Neuronal stem cell (in vitro differentiated cells): Measurements from ENCODE around the gene RBPJL.

Experiments
- DNase-seq: peaks from one replicate; pipeline ENCODE4 v3.0.0-alpha.2; 2013; ENCODE audit warnings: low spot score
- H2AFZ ChIP-seq: one replicate; pipeline ENCODE4 v1.6.1; 2013; ENCODE audit warnings: mild to moderate bottlenecking, low read length, inconsistent platforms
- H2AK5ac ChIP-seq: 2 replicates; pipeline ENCODE4 v1.6.1; 2013; ENCODE audit warnings: low read depth, mild to moderate bottlenecking, inconsistent platforms, low read length, moderate library complexity, mixed read lengths
- H2BK120ac ChIP-seq: 2 replicates; pipeline ENCODE4 v1.6.1; 2013; ENCODE audit warnings: low read depth, mild to moderate bottlenecking, inconsistent platforms, low read length, moderate library complexity, mixed read lengths
- H2BK12ac ChIP-seq: one replicate; pipeline ENCODE4 v1.6.1; 2013; ENCODE audit warnings: low read length, inconsistent platforms
- H2BK15ac ChIP-seq: 2 replicates; pipeline ENCODE4 v1.6.1; 2013; ENCODE audit warnings: mild to moderate bottlenecking, low read length, inconsistent platforms, mixed read lengths
- H2BK5ac ChIP-seq: one replicate; pipeline ENCODE4 v1.6.1; 2013; ENCODE audit warnings: inconsistent platforms, mild to moderate bottlenecking, low read length, moderate library complexity
- H3K14ac ChIP-seq: one replicate; pipeline ENCODE4 v1.6.1; 2013; ENCODE audit warnings: low read length, inconsistent platforms
- H3K18ac ChIP-seq: 2 replicates; pipeline ENCODE4 v1.6.1; 2013; ENCODE audit warnings: low read length, inconsistent platforms
- H3K23ac ChIP-seq: 2 replicates; pipeline ENCODE4 v1.6.1; 2013; ENCODE audit warnings: low read depth, mild to moderate bottlenecking, mixed read lengths, low read length, inconsistent platforms; ENCODE audit not compliant: poor library complexity
- H3K27ac ChIP-seq: replicated peaks from 3 replicates; pipeline ENCODE4 v1.5.1; 2013; ENCODE audit warnings: low read length, inconsistent platforms
- H3K27me3 ChIP-seq, 3 experiments: 2 replicates each; pipeline ENCODE4 v1.6.1; 2013; ENCODE audit warnings: low read length in 3 of 3, mild to moderate bottlenecking in 2 of 3, inconsistent platforms in 1 of 3, low read depth in 1 of 3, mixed read lengths in 1 of 3, moderate library complexity in 1 of 3; ENCODE audit not compliant: control insufficient read depth in 3 of 3, insufficient read depth in 3 of 3
- H3K36me3 ChIP-seq, 2 donors: replicated peaks in 1 of 2; 2 replicates each; pipeline ENCODE4 v1.6.1; 2013; ENCODE audit warnings: low read length in 2 of 2; ENCODE audit not compliant: control insufficient read depth in 2 of 2, insufficient read depth in 2 of 2
- H3K4ac ChIP-seq: 2 replicates; pipeline ENCODE4 v1.6.1; 2013; ENCODE audit warnings: inconsistent platforms, mild to moderate bottlenecking, low read length, moderate library complexity
- H3K4me1 ChIP-seq, 2 donors: 1 replicate in 1 of 2; 2 replicates in 1 of 2; pipeline ENCODE4 v1.6.1; 2013; ENCODE audit warnings: low read length in 2 of 2, low read depth in 1 of 2; ENCODE audit not compliant: control insufficient read depth in 2 of 2, insufficient read depth in 1 of 2
- H3K4me2 ChIP-seq: one replicate; pipeline ENCODE4 v1.6.1; 2013; ENCODE audit warnings: mild to moderate bottlenecking, low read length, inconsistent platforms; ENCODE audit not compliant: insufficient read depth, poor library complexity, severe bottlenecking
- H3K4me3 ChIP-seq, 2 donors: 2 replicates each; pipeline ENCODE4 v1.5.1; 2013; ENCODE audit warnings: low read length in 2 of 2, mild to moderate bottlenecking in 2 of 2, inconsistent platforms in 1 of 2, moderate library complexity in 1 of 2
- H3K79me1 ChIP-seq: one replicate; pipeline ENCODE4 v1.6.1; 2013; ENCODE audit warnings: low read depth, mild to moderate bottlenecking, inconsistent platforms, low read length, moderate library complexity
- H3K9ac ChIP-seq: one replicate; pipeline ENCODE4 v1.6.1; 2013; ENCODE audit warnings: mild to moderate bottlenecking, low read depth, low read length, inconsistent platforms; ENCODE audit not compliant: poor library complexity
- H3K9me3 ChIP-seq, 2 donors: replicated peaks in 1 of 2; 2 replicates each; pipeline versions ENCODE3 to v1.6.1; 2013; ENCODE audit warnings: low read length in 2 of 2, mild to moderate bottlenecking in 2 of 2, inconsistent platforms in 1 of 2, low read depth in 1 of 2, mixed read lengths in 1 of 2, moderate library complexity in 1 of 2; ENCODE audit not compliant: control insufficient read depth in 2 of 2, insufficient read depth in 1 of 2
- H4K8ac ChIP-seq: one replicate; pipeline ENCODE4 v1.6.1; 2013; ENCODE audit warnings: low read depth, mild to moderate bottlenecking, inconsistent platforms, low read length, moderate library complexity
- H4K91ac ChIP-seq: one replicate; pipeline ENCODE4 v1.6.1; 2013; ENCODE audit warnings: low read length, low read depth, mild to moderate bottlenecking, inconsistent platforms; ENCODE audit not compliant: poor library complexity
- WGBS, 2 donors: extraction: QIAGEN DNeasy Blood & Tissue Kit; methylation state at CpG; one replicate each; pipeline ENCODE4 v1.1.7; 2013; ENCODE audit warnings: missing lambda C conversion rate in 2 of 2, mixed read lengths in 1 of 2; ENCODE audit not compliant: insufficient read length in 2 of 2, insufficient replicate concordance in 1 of 2; ENCODE audit errors: extremely low coverage in 2 of 2; 5-methylcytosine and 5-hydroxymethylcytosine counted together

The RBPJL gene

DNA sequence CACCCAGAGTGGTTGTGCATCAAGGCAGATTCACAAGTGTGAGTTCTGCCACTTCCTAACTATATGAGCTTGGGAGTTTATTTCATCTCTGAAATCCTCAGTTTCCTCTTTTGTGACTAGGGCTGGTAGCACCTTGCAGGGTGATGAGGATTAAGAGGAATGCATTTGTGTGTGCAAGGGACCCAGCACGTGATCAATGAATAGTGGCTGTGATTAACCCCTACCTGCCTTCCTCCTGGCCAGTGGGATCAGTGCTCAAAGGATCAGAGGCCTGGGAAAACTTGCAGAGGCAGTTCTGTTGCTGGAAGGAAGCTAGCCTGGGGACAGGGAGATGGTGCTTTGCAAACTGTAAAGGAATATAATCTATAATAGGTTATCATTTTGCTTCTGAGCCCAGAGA is 34.3 kb downstream of the RBPJL start:
- Histone ChIP-seq H3K14ac (no peak overlapping the region), H2BK15ac (no peak overlapping the region), H2BK12ac (no peak overlapping the region), H3K36me3 (no peaks in the 10 kb centered on the region), H3K9me3 (no peaks in the 10 kb centered on the region), H3K9ac (no peak overlapping the region), H2BK5ac (no peak overlapping the region), H2BK120ac (no peak overlapping the region), H3K4ac (no peak overlapping the region), H3K18ac (peak overlapping the region; percentile 40), H3K79me1 (no peaks in the 10 kb centered on the region), H4K8ac (no peak overlapping the region), H3K4me1 (peaks cover 41 to 43% of the 10 kb centered on the region in 2 donors), H3K27me3 (peaks cover 0 to 6% (median 0%) of the 10 kb centered on the region in 3 experiments), H2AK5ac (peak overlapping the region; percentile 20), H3K4me3 (no peak overlapping the region), H2AFZ (peak overlapping the region; percentile 10), H3K4me2 (peak overlapping the region; percentile 66), H4K91ac (no peak overlapping the region), H3K23ac (no peak overlapping the region), H3K27ac (peak overlapping the region; percentile 33)
- DNase-seq, result no peak
- no CpG with 5 or more reads among the region's 1 CpG for WGBS, 2 donors

DNA sequence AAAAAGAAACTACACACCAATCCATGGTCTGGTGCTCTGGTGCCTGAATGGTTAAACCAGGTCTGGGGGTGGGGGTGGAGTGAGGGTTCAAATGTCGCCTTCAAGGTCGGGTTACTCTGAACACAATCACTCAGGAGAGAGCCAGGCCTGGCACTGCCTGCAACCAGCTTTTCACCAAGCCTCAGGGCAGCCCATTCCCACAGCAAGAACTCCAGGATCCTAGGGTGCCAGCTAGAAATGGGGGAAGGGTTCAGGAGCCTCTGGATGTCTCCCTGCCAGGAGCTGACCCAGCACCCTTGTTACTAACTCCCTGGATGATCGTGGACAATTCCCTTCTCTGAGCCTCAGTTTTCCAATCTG is 34.9 kb downstream of the RBPJL start:
- H2BK120ac ChIP-seq, result no peak overlapping the region
- no peak overlapping the region for H3K23ac ChIP-seq
- peak overlapping the region; percentile 27 for H3K4me2 ChIP-seq
- peak overlapping the region in 1 of 2 donors; percentile 33 for H3K4me3 ChIP-seq
- H2BK12ac ChIP-seq, result no peak overlapping the region
- peaks cover 0 to 12% (median 0%) of the 10 kb centered on the region in 3 experiments for H3K27me3 ChIP-seq
- no peak overlapping the region for H4K91ac ChIP-seq
- peak overlapping the region; percentile 20 for H3K18ac ChIP-seq
- no peak for DNase-seq
- no peak overlapping the region for H2AK5ac ChIP-seq
- no peak overlapping the region for H3K9ac ChIP-seq
- H3K79me1 ChIP-seq, result no peaks in the 10 kb centered on the region
- no peak overlapping the region for H3K4ac ChIP-seq
- no peak overlapping the region for H4K8ac ChIP-seq
- no peak overlapping the region for H2BK5ac ChIP-seq
- no peak overlapping the region for H3K27ac ChIP-seq
- peaks cover 46 to 49% of the 10 kb centered on the region in 2 donors for H3K4me1 ChIP-seq
- WGBS, 2 donors, result no CpG with 5 or more reads among the region's 3 CpGs
- no peak overlapping the region for H3K14ac ChIP-seq
- H2BK15ac ChIP-seq, result no peak overlapping the region
- no peaks in the 10 kb centered on the region for H3K9me3 ChIP-seq
- no peaks in the 10 kb centered on the region for H3K36me3 ChIP-seq
- H2AFZ ChIP-seq, result peak overlapping the region; percentile 80

DNA sequence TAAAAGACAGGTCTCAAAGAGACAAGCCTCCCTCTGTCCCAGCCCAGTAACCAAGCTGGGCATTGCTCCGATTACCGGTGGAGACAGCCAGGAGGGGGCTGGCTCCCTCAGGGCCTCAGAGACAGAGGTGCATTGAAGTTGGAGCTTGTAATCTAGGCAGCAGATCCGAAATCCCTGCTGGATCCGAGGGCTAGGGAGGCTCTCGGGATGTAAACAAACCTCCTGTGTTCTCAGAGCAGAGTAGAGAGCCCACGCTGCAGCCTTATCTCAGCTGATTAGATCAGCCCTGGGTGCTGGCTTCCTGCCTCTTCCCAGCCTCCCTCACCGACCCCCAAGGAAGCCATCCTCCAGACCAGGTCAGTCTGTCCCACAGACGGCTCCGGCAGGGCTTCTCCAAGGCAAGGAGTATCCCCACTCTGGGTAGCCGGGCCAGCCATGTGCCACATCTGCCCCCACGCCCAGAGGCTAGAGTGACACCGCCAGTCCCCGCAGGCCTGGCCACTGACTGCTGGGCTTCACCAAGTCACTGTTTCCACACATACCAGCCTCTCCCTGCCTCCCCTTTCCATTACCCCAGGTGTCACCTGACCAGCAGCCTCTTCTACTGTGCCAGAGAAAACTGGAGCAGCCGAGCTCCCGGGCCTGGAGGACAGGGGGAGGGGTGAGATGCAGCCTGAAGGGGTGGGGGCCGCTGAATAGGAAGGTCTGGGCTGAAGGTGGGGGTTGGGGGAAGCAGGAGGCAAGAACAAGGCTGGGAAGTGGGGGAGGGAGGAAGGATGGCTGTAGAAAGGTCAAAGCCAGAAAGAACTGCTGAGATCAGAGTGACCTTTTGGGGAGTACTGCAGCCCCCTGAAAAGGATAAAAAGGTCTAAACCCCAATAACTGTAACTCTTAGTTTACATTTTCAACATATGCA is 35.6 kb downstream of the RBPJL start:
- Histone ChIP-seq H2AK5ac (no peak overlapping the region), H3K4ac (no peak overlapping the region), H2BK15ac (no peak overlapping the region), H4K91ac (no peak overlapping the region), H3K9ac (no peak overlapping the region), H3K4me2 (peak overlapping the region; percentile 27), H3K79me1 (no peaks in the 10 kb centered on the region), H4K8ac (no peak overlapping the region), H2AFZ (peak overlapping the region; percentile 80), H3K14ac (no peak overlapping the region), H3K36me3 (no peaks in the 10 kb centered on the region), H3K23ac (no peak overlapping the region), H2BK5ac (no peak overlapping the region), H3K4me3 (peak overlapping the region in 1 of 2 donors; percentile 3), H3K27ac (peak overlapping the region; percentile 10), H2BK120ac (no peak overlapping the region), H3K27me3 (peaks cover 0 to 18% (median 0%) of the 10 kb centered on the region in 3 experiments), H2BK12ac (no peak overlapping the region), H3K18ac (peak overlapping the region; percentile 61), H3K9me3 (no peaks in the 10 kb centered on the region), H3K4me1 (peaks cover 49 to 52% of the 10 kb centered on the region in 2 donors)
- DNase-seq, result no peak
- WGBS, 2 donors, result no CpG with 5 or more reads among the region's 16 CpGs

DNA sequence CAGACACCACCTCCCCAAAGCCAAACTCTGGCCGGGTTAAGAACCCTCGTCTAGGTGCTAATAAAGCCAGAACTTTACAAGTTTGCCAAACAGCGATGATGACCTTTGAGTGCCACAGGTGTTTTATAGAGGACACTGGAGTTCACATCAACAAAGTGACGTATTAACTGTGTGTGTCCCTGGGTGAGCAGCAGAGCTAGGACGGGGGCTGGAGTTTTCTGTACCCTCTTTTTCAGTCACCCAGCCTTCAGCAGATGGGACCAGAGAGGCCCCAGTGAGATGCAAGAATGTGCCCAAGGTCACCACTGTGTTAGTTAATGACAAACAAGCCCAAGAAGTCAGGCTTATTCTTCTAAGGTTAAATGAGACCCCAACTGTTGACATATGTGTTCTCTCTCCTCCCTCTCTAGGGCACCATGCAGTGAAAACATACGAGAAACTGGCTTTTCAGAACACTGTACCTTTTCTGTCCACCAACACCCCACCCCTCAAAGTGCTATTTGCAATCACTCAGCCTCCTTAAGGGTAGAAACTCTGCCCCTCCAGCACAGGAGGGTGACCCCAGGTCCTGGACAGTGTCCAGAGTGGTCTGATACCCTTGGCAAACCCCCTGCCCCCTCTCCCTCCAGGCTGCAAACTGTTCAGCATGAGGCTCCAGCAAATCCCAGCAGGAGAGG is 36.4 kb downstream of the RBPJL start:
- Histone ChIP-seq H2AFZ (peak overlapping the region; percentile 80), H3K4me2 (no peak overlapping the region), H4K91ac (no peak overlapping the region), H3K4ac (no peak overlapping the region), H3K36me3 (no peaks in the 10 kb centered on the region), H3K27me3 (peaks cover 0 to 25% (median 0%) of the 10 kb centered on the region in 3 experiments), H3K79me1 (no peaks in the 10 kb centered on the region), H3K23ac (no peak overlapping the region), H3K9me3 (no peaks in the 10 kb centered on the region), H4K8ac (no peak overlapping the region), H2BK120ac (no peak overlapping the region), H3K18ac (no peak overlapping the region), H3K27ac (no peak overlapping the region), H2BK12ac (no peak overlapping the region), H3K4me3 (no peak overlapping the region), H2BK5ac (no peak overlapping the region), H2AK5ac (no peak overlapping the region), H2BK15ac (no peak overlapping the region), H3K14ac (no peak overlapping the region), H3K9ac (no peak overlapping the region), H3K4me1 (peaks cover 49 to 50% of the 10 kb centered on the region in 2 donors)
- DNase-seq, result no peak
- no CpG with 5 or more reads among the region's 6 CpGs for WGBS, 2 donors
